ENCODE results near the gene SLC25A44.

- no peak for TF ChIP-seq CTCF (IDR thresholded peaks at IDR 0.05)
- no peak for TF ChIP-seq JUN (IDR thresholded peaks at IDR 0.05)
- TF ChIP-seq RCOR1 (IDR thresholded peaks at IDR 0.05; ENCODE audit: low read depth, low read length): no peak
- TF ChIP-seq NR3C1 (IDR thresholded peaks at IDR 0.05): no peak
- TF ChIP-seq POLR2A (IDR thresholded peaks at IDR 0.05; ENCODE audit: low read length): no peak
- TF ChIP-seq JUNB (IDR thresholded peaks at IDR 0.05): no peak
- no peak for TF ChIP-seq RAD21 (conservative IDR thresholded peaks at IDR 0.05 in 1 of 2, IDR thresholded peaks at IDR 0.05 in 1 of 2)
- TF ChIP-seq RARB (CRISPR knock-in tag; IDR thresholded peaks at IDR 0.05): no peak
- no peak for TF ChIP-seq BCL3 (IDR thresholded peaks at IDR 0.05)
- TF ChIP-seq MAFK (IDR thresholded peaks at IDR 0.05; ENCODE audit: partially characterized antibody): no peak
These were observed 39.7 kb downstream of the SLC25A44 start for GRCh38 chr1:156233426-156234127.
